Measurements from ENCODE around the gene RBMS3.

RBMS3 gene

GRCh38 chr3:29972320-29972993, 691.6 kb downstream of the RBMS3 start:
- no peaks in the 10 kb centered on the region for H3K4me1 ChIP-seq (ENCODE audit: control insufficient read depth, insufficient read depth, low read length)
- no peak overlapping the region for H3K27ac ChIP-seq (ENCODE audit: low read depth, low read length)
- no peaks in the 10 kb centered on the region for H3K36me3 ChIP-seq (ENCODE audit: control insufficient read depth, insufficient read depth, low read length)
- no peak overlapping the region for H3K9ac ChIP-seq (ENCODE audit: low read length)
- H3K27me3 ChIP-seq (ENCODE audit: control insufficient read depth, insufficient read depth, low read length): no peaks in the 10 kb centered on the region
- H3K4me3 ChIP-seq (ENCODE audit: low read length): no peak overlapping the region

- no peaks in the 10 kb centered on the region for H3K4me1 ChIP-seq (ENCODE audit: control insufficient read depth, insufficient read depth, low read length)
- H3K9ac ChIP-seq (ENCODE audit: low read length): no peak overlapping the region
- no peak overlapping the region for H3K27ac ChIP-seq (ENCODE audit: low read depth, low read length)
- no peaks in the 10 kb centered on the region for H3K27me3 ChIP-seq (ENCODE audit: control insufficient read depth, insufficient read depth, low read length)
- H3K4me3 ChIP-seq (ENCODE audit: low read length): no peak overlapping the region
- H3K36me3 ChIP-seq (ENCODE audit: control insufficient read depth, insufficient read depth, low read length): no peaks in the 10 kb centered on the region
These were observed 692.9 kb downstream of the RBMS3 start for GRCh38 chr3:29973763-29974162.

- Histone ChIP-seq H3K9ac (ENCODE audit: low read length) (no peak overlapping the region), H3K4me3 (ENCODE audit: low read length) (no peak overlapping the region), H3K27me3 (ENCODE audit: control insufficient read depth, insufficient read depth, low read length) (no peaks in the 10 kb centered on the region), H3K36me3 (ENCODE audit: control insufficient read depth, insufficient read depth, low read length) (no peaks in the 10 kb centered on the region), H3K4me1 (ENCODE audit: control insufficient read depth, insufficient read depth, low read length) (no peaks in the 10 kb centered on the region), H3K27ac (ENCODE audit: low read depth, low read length) (no peak overlapping the region)
These were observed 696.0 kb downstream of the RBMS3 start for GRCh38 chr3:29976871-29977270.

- Histone ChIP-seq H3K4me3 (ENCODE audit: low read length) (no peak overlapping the region), H3K27ac (ENCODE audit: low read depth, low read length) (no peak overlapping the region), H3K27me3 (ENCODE audit: control insufficient read depth, insufficient read depth, low read length) (no peaks in the 10 kb centered on the region), H3K9ac (ENCODE audit: low read length) (no peak overlapping the region), H3K4me1 (ENCODE audit: control insufficient read depth, insufficient read depth, low read length) (no peaks in the 10 kb centered on the region), H3K36me3 (ENCODE audit: control insufficient read depth, insufficient read depth, low read length) (no peaks in the 10 kb centered on the region)
These were observed 696.5 kb downstream of the RBMS3 start for GRCh38 chr3:29977360-29977759.

GRCh38 chr3:29978036-29978435, 697.2 kb downstream of the RBMS3 start:
- Histone ChIP-seq H3K4me3 (ENCODE audit: low read length) (no peak overlapping the region), H3K9ac (ENCODE audit: low read length) (no peak overlapping the region), H3K4me1 (ENCODE audit: control insufficient read depth, insufficient read depth, low read length) (no peaks in the 10 kb centered on the region), H3K27me3 (ENCODE audit: control insufficient read depth, insufficient read depth, low read length) (no peaks in the 10 kb centered on the region), H3K36me3 (ENCODE audit: control insufficient read depth, insufficient read depth, low read length) (no peaks in the 10 kb centered on the region), H3K27ac (ENCODE audit: low read depth, low read length) (no peak overlapping the region)

- Histone ChIP-seq H3K4me3 (ENCODE audit: low read length) (no peak overlapping the region), H3K27ac (ENCODE audit: low read depth, low read length) (no peak overlapping the region), H3K9ac (ENCODE audit: low read length) (no peak overlapping the region), H3K27me3 (ENCODE audit: control insufficient read depth, insufficient read depth, low read length) (no peaks in the 10 kb centered on the region), H3K4me1 (ENCODE audit: control insufficient read depth, insufficient read depth, low read length) (no peaks in the 10 kb centered on the region), H3K36me3 (ENCODE audit: control insufficient read depth, insufficient read depth, low read length) (no peaks in the 10 kb centered on the region)
These were observed 710.3 kb downstream of the RBMS3 start for GRCh38 chr3:29991198-29991597.

- Histone ChIP-seq H3K27me3 (ENCODE audit: control insufficient read depth, insufficient read depth, low read length) (no peaks in the 10 kb centered on the region), H3K27ac (ENCODE audit: low read depth, low read length) (no peak overlapping the region), H3K4me1 (ENCODE audit: control insufficient read depth, insufficient read depth, low read length) (no peaks in the 10 kb centered on the region), H3K9ac (ENCODE audit: low read length) (no peak overlapping the region), H3K36me3 (ENCODE audit: control insufficient read depth, insufficient read depth, low read length) (no peaks in the 10 kb centered on the region), H3K4me3 (ENCODE audit: low read length) (no peak overlapping the region)
These were observed 721.9 kb downstream of the RBMS3 start for GRCh38 chr3:30002797-30003196.

- Histone ChIP-seq H3K27ac (ENCODE audit: low read depth, low read length) (no peak overlapping the region), H3K36me3 (ENCODE audit: control insufficient read depth, insufficient read depth, low read length) (no peaks in the 10 kb centered on the region), H3K4me3 (ENCODE audit: low read length) (no peak overlapping the region), H3K27me3 (ENCODE audit: control insufficient read depth, insufficient read depth, low read length) (no peaks in the 10 kb centered on the region), H3K4me1 (ENCODE audit: control insufficient read depth, insufficient read depth, low read length) (no peaks in the 10 kb centered on the region), H3K9ac (ENCODE audit: low read length) (no peak overlapping the region)
These were observed 722.9 kb downstream of the RBMS3 start for GRCh38 chr3:30003741-30004140.

- Histone ChIP-seq H3K4me3 (ENCODE audit: low read length) (no peak overlapping the region), H3K36me3 (ENCODE audit: control insufficient read depth, insufficient read depth, low read length) (no peaks in the 10 kb centered on the region), H3K27me3 (ENCODE audit: control insufficient read depth, insufficient read depth, low read length) (no peaks in the 10 kb centered on the region), H3K4me1 (ENCODE audit: control insufficient read depth, insufficient read depth, low read length) (no peaks in the 10 kb centered on the region), H3K27ac (ENCODE audit: low read depth, low read length) (no peak overlapping the region), H3K9ac (ENCODE audit: low read length) (no peak overlapping the region)
These were observed 723.6 kb downstream of the RBMS3 start for GRCh38 chr3:30004481-30004880.

GRCh38 chr3:30006111-30006510, 725.2 kb downstream of the RBMS3 start:
- no peak overlapping the region for H3K4me3 ChIP-seq (ENCODE audit: low read length)
- H3K27ac ChIP-seq (ENCODE audit: low read depth, low read length): no peak overlapping the region
- H3K4me1 ChIP-seq (ENCODE audit: control insufficient read depth, insufficient read depth, low read length): no peaks in the 10 kb centered on the region
- no peak overlapping the region for H3K9ac ChIP-seq (ENCODE audit: low read length)
- H3K27me3 ChIP-seq (ENCODE audit: control insufficient read depth, insufficient read depth, low read length): no peaks in the 10 kb centered on the region
- H3K36me3 ChIP-seq (ENCODE audit: control insufficient read depth, insufficient read depth, low read length): no peaks in the 10 kb centered on the region

GRCh38 chr3:30007668-30008067, 726.8 kb downstream of the RBMS3 start:
- no peak overlapping the region for H3K9ac ChIP-seq (ENCODE audit: low read length)
- no peak overlapping the region for H3K27ac ChIP-seq (ENCODE audit: low read depth, low read length)
- no peaks in the 10 kb centered on the region for H3K27me3 ChIP-seq (ENCODE audit: control insufficient read depth, insufficient read depth, low read length)
- H3K36me3 ChIP-seq (ENCODE audit: control insufficient read depth, insufficient read depth, low read length): no peaks in the 10 kb centered on the region
- no peaks in the 10 kb centered on the region for H3K4me1 ChIP-seq (ENCODE audit: control insufficient read depth, insufficient read depth, low read length)
- H3K4me3 ChIP-seq (ENCODE audit: low read length): no peak overlapping the region

- Histone ChIP-seq H3K27me3 (ENCODE audit: control insufficient read depth, insufficient read depth, low read length) (no peaks in the 10 kb centered on the region), H3K9ac (ENCODE audit: low read length) (no peak overlapping the region), H3K4me1 (ENCODE audit: control insufficient read depth, insufficient read depth, low read length) (no peaks in the 10 kb centered on the region)
These were observed 730.4 kb downstream of the RBMS3 start for GRCh38 chr3:30011237-30011803.

GRCh38 chr3:30012941-30013543, 732.2 kb downstream of the RBMS3 start:
- H3K4me3 ChIP-seq (ENCODE audit: low read length): no peak overlapping the region
- H3K4me1 ChIP-seq (ENCODE audit: control insufficient read depth, insufficient read depth, low read length): no peaks in the 10 kb centered on the region
- no peak overlapping the region for H3K27ac ChIP-seq (ENCODE audit: low read depth, low read length)
- no peaks in the 10 kb centered on the region for H3K36me3 ChIP-seq (ENCODE audit: control insufficient read depth, insufficient read depth, low read length)
- no peaks in the 10 kb centered on the region for H3K27me3 ChIP-seq (ENCODE audit: control insufficient read depth, insufficient read depth, low read length)
- H3K9ac ChIP-seq (ENCODE audit: low read length): no peak overlapping the region

More at GRCh38 chr3:30011237-30011803, 730.4 kb downstream of the RBMS3 start:
- Histone ChIP-seq H3K27ac (ENCODE audit: low read depth, low read length) (no peak overlapping the region), H3K4me3 (ENCODE audit: low read length) (no peak overlapping the region), H3K36me3 (ENCODE audit: control insufficient read depth, insufficient read depth, low read length) (no peaks in the 10 kb centered on the region)
